Left renal pelvis (tissue), 4 donors: Measurements from ENCODE around the gene ODF2L. TPM values are rescaled to one million over a fixed set of nuclear protein-coding genes. Genes with fewer than 3 reads are reported as not detected.

Source experiments
- DNase-seq, 4 donors: peaks; one replicate each; pipeline ENCODE4 v3.0.0-alpha.2; 2013; ENCODE audit warnings: low read depth in 4 of 4, low spot score in 3 of 4
- polyA plus RNA-seq, 4 donors: library from polyadenylated mRNA; unstranded; fragments of 120-200 nt; gene quantifications; one replicate each; pipeline ENCODE4 v1.2.1, GENCODE V29; 2013; ENCODE audit not compliant: insufficient read length in 4 of 4

ODF2L gene, protein sequence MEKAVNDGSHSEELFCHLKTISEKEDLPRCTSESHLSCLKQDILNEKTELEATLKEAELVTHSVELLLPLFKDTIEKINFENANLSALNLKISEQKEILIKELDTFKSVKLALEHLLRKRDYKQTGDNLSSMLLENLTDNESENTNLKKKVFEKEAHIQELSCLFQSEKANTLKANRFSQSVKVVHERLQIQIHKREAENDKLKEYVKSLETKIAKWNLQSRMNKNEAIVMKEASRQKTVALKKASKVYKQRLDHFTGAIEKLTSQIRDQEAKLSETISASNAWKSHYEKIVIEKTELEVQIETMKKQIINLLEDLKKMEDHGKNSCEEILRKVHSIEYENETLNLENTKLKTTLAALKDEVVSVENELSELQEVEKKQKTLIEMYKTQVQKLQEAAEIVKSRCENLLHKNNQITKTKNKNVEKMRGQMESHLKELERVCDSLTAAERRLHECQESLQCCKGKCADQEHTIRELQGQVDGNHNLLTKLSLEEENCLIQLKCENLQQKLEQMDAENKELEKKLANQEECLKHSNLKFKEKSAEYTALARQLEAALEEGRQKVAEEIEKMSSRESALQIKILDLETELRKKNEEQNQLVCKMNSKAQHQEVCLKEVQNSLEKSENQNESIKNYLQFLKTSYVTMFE
- 10 to 100 TPM; 38.9 to 75.5 (median 57.2) TPM for polyA plus RNA-seq

DNA sequence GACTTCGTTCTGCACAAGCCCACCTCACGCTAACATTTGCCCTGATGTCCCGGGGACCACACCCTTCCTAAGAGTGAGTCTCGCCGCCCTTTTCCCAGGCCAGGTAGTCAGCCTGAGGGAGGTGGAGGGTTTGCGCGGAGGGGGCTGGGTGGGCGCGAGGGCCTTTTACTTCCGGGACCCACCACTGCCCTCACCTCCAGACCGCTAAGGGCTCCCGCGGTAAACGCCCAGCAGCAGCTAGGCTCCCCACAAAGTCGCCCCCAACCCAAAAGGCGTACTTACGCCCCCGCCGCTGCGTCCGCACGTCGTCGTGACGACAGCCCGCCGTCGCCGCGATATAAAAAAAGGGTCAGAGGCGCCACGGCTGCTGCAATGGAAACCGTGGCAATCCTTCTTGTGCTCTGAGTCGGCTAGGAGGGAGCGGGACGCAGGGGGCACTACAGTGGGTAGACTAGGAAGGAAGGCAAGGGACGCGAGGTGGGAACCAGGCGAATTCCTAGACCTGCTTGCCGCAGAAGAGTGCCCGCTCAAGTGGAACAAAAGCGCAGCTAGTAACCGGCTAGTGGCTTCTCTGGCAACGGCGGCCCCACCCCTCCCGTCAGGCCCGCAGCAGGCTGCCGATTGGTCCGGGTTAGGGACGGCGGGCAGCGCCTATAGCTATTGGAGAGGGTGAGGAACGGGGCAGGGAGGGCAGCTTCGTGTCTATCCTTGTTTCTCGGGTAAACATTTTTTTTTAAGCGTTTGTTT lies at the start of gene ODF2L:
ODF2L (minus strand) TSS at position 573 of the 747 bp plus-strand sequence. CDS start 9,296 bp downstream, outside the sequence.
- peak; percentile 65 to 73 (median 72) for DNase-seq

DNA sequence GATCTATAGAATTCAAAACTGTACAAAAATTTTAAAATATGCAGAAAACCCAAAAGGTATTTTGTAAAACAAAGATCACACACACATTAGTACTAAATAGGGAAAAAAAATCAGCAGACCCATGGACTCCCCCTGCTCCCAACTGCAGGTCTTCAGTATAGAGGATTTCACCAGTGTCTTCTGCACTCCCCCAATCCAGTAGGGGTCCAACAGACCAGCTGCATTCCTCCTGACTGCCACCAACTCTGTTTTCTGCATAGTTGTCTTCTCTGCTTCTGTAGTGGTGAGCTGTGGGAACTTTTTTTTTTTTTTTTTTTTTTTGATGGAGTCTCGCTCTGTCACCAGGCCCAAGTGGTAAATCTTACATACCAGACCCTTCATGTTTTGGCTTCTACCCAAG lies 49.8 kb upstream of the ODF2L start:
- no peak for DNase-seq

DNA sequence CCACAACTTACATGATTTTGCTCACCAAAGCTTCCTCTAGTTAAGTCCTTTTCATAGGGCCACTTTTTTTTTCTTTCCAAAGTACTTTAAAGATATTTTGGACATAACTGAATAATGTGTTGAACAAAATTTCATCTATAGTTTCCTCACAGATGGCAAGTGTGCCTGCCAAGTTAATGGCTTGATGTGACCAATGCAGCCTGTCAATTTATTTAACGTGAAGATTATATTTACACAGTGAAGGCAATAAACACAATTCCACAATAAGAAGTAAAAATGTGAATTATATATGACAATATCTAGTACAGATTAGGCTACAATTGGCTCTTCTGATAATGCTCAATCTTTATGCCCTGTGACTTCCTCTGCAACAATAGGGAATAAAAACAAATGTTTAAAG lies 45.9 kb upstream of the ODF2L start:
- no peak for DNase-seq

DNA sequence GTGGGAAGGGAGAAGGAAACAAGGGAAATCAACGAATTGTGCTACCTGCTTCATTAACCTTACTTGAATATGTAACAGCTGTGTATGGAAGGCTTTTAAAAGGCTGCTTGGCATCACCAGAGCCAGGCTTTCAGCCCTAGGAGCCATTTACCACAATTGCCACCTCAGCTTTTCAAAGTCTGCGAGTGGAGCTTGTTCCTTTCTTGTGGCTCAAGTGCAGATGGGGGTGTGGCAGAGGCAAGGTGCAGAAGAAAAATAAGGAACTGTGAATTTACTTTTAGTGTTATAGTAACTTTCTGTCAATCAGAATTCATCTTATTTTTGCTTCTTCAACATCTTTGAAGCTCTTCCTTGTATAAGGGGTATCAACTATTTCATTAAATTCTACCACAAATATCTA lies 45.5 kb upstream of the ODF2L start:
- no peak for DNase-seq

DNA sequence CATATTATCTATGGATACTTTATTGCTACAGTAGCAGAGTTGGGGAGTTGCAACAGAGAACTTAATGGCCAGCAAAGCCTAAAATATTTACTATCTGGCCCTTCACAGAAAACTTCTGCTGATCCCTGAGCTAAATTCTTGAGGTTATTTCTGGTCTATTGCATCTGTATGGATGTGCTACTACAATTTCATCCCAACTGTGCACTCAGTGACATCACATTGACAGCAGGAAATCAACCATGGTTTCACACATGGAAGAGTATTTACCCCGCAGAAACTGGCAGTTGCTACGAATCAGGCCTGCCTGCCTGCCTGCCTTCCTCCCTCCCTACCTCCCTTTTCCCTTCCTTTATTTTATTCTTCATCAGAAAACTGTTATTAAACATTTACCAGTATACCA lies 39.9 kb upstream of the ODF2L start:
- DNase-seq: no peak

DNA sequence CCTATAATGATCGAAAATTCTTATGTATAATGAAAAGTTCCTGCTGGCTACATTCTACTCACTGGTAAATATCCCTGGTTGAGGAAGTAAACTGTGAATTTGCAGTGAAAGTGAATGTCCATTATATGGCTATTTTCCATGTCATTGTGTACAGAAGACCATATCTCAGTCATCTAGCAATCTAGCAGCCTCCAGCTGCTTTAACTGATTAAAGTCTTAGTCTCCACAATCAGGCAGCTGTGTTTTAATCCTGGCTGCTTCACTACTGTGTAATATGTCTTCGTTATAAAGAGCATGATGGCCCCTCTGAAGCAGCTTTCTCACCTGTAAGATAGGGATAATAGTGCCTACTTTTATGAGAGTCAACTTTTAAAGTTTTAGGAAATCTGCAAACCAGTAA lies 39.2 kb upstream of the ODF2L start:
- DNase-seq: no peak

DNA sequence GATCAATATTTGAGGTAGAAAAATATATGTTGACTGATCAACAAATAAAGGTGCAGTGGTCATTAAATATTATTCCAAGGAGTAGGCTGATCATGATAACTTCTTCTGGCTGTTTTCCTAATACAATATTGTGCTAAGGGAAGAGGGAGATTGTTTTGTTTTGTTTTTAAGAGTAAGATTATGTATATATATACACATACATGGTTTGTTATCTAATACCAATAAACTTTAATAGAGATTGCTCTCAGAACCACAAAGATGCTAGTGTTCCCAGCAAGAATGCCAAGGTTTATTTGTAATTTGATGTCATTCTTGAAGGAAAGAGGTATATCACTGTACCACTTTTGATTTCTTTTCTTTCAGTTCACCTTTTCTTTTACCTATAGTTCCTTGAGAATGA lies 37.9 kb upstream of the ODF2L start:
- no peak for DNase-seq

DNA sequence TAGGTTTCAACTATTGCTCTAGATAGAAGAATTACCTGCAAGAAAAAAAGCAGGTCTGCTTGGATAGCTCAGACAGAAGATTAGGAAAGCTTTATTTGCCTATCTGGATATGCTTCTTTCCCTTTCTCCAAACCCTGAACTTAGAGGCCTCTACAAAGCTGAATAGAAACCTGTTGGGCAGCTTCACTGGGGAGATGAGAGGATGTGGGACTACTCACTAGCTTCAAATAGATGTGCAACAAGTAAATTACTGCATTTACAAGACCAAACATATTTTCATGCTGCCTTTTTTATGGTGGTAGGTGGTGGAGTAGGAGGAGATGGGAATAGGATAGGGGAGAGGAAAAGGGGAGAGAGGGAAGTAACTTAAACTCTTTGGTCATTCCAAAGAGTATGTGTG lies 34.3 kb upstream of the ODF2L start:
- DNase-seq: no peak

DNA sequence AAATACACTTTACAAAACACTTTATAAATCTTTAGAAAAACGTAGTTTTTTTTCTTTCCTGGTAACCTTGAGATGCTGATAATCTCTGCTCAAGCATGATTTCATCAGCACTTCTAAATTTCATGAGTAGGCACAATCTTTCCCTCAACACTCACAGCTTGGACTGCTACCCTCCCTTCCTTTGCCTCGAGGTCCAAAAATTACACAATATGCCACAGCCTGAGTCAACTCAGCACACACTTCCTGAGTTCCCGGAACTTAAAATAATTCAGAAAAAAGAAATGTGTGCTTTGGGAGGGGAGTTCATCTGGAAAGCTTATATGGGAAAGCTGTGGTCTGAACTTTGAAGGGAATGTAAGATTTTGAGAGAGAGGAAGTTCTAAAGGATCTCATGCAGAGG lies 33.7 kb upstream of the ODF2L start:
- DNase-seq: peak in 1 of 4 donors; percentile 5

DNA sequence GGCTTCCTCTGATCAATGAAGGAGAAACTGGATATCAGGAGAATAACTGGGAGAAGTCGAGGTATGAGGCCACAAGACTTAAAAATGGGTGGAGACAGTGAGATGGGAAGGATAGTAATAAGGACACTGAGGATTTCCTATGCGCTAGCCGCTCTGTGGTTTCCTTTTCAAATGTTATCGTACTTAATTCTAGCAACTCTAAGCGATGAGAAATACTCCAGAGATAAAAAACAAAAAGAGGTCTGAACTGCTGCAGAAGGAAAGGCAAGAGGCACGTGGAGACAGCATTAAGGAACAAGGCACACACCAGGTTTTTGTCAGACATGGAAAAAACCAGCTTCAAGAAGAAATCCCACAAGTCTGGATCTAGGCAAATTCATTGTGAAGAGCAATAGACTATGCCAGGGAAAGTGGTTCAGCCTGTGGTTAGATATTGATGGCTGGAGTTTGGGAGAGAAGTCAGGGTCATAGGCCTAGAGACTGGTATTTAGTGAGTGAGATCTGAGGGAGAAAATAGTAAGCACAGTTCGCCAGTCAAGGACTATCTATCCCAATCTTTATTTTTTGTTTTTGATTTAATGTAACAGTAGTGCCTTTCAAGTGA lies 33.1 kb upstream of the ODF2L start:
- DNase-seq: no peak

DNA sequence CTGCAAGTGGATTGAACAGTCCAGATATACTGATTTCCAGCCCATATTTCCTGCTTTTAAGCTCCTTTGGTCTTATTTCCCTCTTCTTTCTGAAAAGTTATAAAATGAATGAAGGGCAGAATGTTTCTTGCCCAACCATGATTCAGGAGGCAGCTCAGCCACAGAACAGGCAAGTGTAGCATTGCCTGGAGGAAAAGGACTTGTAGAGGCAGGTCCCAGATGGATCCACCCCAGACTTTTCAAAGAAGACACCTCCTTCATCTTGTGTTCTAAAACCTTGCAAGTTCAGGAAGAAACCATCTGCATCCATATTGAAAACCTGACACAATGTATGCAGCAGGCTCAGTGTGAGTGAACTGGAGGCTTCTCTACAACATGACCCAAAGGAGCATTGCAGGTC lies 27.8 kb upstream of the ODF2L start, which contains the start of gene CLCA2:
CLCA2 (plus strand) TSS at position 299 of the 400 bp plus-strand sequence; CDS start at position 376, 77 bp downstream.
- DNase-seq: no peak

DNA sequence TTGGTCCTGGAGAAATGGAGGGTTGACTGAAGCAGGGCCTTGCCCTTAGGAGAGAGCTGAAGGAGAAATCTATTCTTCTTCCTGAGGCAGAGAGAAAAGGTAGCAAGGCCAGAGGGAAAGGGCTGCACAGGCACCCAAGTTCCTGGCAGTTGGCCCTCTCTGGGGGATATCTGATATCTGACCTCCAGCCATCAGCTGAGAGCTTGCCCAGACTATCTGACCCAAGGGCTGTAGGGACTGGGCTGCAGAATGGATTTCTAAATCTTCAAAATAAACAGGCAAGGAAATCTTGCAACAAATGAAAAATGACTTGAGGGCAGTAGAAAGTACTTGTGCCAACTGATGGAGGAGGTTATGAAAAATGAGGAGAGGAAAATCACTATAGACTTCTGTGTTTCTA lies 27.4 kb upstream of the ODF2L start:
- DNase-seq: no peak

DNA sequence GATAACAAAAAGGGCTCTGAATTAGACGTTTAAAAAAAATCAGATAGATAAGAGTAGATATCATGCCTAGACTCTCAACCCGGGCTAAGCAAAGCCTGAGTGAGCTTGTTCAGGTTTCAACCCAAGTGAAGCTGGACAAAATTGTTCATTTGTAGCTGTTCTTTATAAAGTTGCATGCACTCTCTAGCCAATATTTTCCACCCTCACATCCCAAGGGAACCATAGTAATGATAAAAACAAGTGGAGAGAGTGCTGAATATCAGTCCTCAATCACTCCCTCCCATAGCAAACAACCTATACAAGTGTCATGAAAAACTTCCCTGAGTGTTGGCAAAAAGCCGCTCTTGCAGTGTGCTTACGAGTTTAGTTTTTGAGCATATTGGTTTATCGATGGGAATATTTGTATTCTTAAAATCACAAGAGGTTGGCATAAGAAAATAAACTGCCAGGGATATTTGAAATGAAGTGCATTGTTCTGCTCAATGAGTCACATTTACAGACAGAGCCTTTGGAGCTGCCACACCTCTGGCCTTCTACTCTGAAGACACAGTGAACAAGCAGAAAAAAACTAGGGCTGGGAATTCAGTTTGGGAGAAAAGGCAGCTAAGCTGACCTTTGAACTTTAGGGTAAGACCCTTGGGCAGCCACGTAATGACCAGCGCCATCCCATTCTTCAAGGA lies 25.6 kb upstream of the ODF2L start:
- no peak for DNase-seq

DNA sequence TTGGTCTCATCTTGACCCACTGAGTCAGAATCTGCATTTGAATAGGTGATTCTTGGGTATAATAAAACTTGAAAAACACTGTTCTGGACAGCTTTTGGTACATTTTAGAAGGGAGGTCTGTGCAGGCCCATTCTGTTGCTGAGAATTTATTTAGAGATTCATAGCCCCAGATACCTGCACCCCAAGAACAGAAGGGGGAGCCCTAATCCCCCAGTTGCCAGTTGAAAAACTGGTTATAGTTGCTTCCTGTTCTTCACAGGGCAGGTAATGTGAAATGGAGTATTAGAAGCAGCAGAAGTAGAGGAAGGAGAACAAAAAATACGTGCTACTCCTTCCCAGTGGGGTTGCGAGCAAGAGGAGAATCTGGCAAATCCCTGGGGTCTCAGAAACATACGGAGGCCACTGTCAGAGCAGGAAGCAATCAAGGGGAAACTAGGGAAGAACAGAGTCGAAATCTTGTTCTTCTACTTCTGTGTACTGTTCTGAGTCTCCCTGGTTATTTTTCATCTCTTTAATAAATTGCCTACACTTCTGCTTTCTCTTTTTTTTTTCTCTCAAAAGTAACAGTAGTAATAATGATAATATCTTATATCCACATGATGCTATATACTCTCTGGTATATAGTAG lies 23.3 kb upstream of the ODF2L start:
- no peak for DNase-seq

DNA sequence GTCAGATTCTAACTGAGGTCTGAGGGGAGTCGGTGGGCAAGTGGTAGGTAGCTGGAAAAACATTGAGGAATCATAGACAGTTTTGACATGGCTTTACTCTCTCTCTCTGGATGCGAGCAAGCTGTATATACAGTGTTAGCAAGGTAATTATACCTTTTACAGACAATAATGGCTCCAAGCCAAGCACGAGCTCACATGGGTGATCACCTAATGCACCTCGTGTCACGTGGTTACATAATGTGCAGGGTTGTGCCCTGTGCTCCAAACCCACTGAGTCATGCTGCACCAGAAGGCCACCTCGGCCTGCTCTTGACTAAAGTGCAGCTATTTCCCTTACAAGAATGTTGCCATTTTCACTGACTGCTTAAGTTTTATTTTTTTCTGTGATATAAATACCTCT lies 20.2 kb upstream of the ODF2L start:
- DNase-seq: no peak

DNA sequence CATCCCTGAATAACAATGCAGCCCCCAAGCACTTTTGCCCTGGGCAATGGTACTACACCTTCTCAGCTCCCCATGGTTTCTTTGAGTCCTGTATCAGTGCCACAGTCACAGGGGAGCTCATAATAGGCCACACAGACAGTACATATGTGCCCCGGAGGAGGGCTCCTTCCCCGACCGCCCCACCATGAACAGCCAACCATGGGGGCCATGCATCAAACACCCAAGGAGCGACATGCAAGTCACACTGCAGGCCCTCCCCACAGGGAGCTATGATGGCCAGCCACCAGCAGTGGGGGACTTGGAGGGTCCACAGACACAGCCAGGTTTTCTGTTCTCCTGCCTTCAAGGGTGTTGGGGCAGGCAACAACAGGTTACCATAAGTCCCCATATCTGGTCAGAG lies 14.8 kb upstream of the ODF2L start:
- DNase-seq: no peak

DNA sequence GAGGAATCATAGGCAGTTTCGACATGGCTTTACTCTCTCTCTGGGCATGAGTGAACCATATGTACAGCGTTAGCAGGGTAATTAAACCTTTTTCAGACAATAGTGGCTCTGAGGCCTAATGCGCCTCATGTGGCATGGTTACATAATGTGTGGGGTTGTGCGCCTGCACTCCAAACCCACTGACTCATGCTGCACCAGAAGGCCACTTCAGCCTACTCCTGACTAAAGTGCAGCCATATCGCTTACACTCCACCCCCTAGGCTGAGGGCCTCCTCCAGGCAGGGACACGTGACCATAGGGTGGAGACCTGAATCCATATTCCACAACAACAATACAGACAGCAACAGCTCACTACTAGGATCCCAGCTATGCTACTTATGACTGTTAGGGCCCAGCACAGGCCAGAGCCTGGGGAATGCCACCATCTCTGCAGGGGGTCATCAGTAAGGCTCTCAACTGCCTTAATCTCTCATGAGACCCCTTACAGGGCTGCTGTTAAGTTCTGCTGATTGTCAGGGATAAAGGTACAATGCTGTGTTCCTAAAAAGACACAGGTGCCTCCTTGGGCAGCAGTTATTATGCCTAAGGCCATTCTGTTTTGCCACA lies 13.4 kb upstream of the ODF2L start:
- DNase-seq: no peak

DNA sequence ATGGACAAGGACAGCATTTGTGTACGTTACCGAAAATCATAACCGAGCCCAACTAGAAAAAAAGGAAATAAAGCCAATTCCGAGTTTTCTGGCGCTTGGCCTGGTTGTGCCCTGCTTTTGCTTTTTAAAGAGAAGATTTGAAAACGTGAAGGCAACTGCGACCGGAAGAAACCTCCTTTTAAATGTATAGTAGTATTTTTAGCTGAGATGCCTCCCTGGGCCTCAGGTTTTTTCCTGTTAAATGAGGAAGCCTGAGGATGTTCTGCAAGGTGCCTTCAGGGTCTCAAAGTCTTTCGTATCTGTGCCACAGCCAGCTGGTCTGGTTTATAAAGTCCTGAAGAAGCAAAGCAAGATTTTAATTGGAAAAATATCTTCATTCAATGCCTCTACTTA lies 371 bp upstream of the ODF2L start:
- DNase-seq: no peak

DNA sequence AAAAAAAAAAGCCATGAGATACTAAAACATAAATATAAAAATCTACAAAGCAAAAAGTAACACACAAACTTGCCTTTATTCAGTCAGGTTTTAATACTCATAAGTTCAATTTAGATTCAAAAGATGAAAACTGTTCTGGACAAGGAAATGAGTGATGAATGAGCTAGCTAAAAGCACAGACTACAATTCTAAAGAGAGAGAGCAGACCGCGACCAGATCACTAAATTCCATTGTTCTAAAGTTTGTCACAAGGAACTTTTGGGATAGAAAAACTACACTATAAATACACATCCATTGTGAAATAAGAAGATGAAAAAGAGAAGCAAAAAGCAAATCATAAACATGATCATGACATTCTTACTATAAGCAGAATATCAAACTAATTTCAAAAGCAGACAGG lies 1.7 kb downstream of the ODF2L start:
- DNase-seq: no peak

DNA sequence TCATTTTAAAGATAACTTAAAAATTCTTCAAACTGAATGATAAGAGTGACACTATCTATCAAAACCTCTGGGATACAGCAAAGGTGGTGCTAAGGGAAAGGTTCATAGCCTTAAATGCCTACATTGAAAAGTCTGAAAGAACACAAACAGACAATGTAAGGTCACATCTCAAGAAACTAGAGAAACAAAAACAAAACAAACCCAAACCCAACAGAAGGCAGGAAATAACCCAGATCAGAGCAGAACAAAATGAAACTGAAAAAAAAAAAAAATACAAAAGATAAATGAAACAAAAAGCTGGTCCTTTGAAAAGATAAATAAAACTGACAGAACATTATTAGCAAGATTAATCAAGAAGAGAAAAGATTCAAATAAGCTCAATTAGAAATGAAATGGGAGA lies 6.8 kb downstream of the ODF2L start:
- DNase-seq: no peak
